A673 (cell line): ENCODE results near the gene AKAP6. TPM values are rescaled to one million over a fixed set of nuclear protein-coding genes. Genes with fewer than 3 reads are reported as not detected.

Experiments
- BruUV-seq: library from RNA; stranded (reverse); fragments of 400-500 nt; replicated peaks from 2 replicates; lab custom pipeline; 2021; lab: Mats Ljungman, UMichigan
- CTCF ChIA-PET: fragments of 300-600 bp; sonication (Branson Sonifier 250); formaldehyde crosslinking; loops from one replicate; lab custom pipeline; 2022; ENCODE audit warnings: antibody characterized with exemption; lab: Charles Lee
- POLR2A ChIA-PET: fragments of 300-600 bp; sonication (Branson Sonifier 250); formaldehyde crosslinking; loops from one replicate; lab custom pipeline; 2022; ENCODE audit warnings: antibody characterized with exemption; ENCODE audit not compliant: low non-redundant PET; lab: Charles Lee
- DNase-seq: peaks from one replicate; pipeline ENCODE4 v3.0.0-alpha.2; 2015; ENCODE audit warnings: low spot score
- H3K27ac ChIP-seq: fragments of 200-600 bp; sonication (generic); 2 replicates; pipeline ENCODE4 v1.5.1; 2016; ENCODE audit warnings: mixed run types, low read depth, mild to moderate bottlenecking, mixed read lengths, antibody characterized with exemption, low read length; ENCODE audit not compliant: poor library complexity, severe bottlenecking
- H3K27me3 ChIP-seq: fragments of 200-600 bp; sonication (generic); replicated peaks from 2 replicates; pipeline ENCODE4 v1.6.1; 2017; ENCODE audit warnings: mixed run types, low read depth, mild to moderate bottlenecking, mixed read lengths, antibody characterized with exemption, low read length; ENCODE audit not compliant: insufficient read depth, poor library complexity
- H3K36me3 ChIP-seq: fragments of 200-600 bp; sonication (generic); 2 replicates; pipeline ENCODE4 v1.6.1; 2016; ENCODE audit warnings: mixed run types, mild to moderate bottlenecking, mixed read lengths, antibody characterized with exemption, low read length; ENCODE audit not compliant: insufficient read depth, poor library complexity, severe bottlenecking
- H3K4me1 ChIP-seq: fragments of 200-600 bp; sonication (generic); 2 replicates; pipeline ENCODE4 v1.6.1; 2017; ENCODE audit warnings: mixed run types, mild to moderate bottlenecking, mixed read lengths, antibody characterized with exemption, low read length; ENCODE audit not compliant: insufficient read depth, poor library complexity, severe bottlenecking
- H3K4me3 ChIP-seq: fragments of 200-600 bp; sonication (generic); 2 replicates; pipeline ENCODE4 v1.5.1; 2016; ENCODE audit warnings: low read depth, mixed run types, mild to moderate bottlenecking, mixed read lengths, low read length; ENCODE audit not compliant: poor library complexity, severe bottlenecking
- H3K9me3 ChIP-seq: fragments of 200-600 bp; sonication (generic); 2 replicates; pipeline ENCODE4 v1.6.1; 2016; ENCODE audit warnings: mixed run types, low read depth, mild to moderate bottlenecking, mixed read lengths, antibody characterized with exemption, low read length; ENCODE audit not compliant: poor library complexity, severe bottlenecking
- EZH2 ChIP-seq: fragments of 200-600 bp; sonication (generic); IDR thresholded peaks from 2 replicates; pipeline ENCODE4 v1.6.1; 2017; ENCODE audit warnings: borderline replicate concordance, low read depth, mild to moderate bottlenecking, mixed read lengths, antibody characterized with exemption, low read length; ENCODE audit not compliant: poor library complexity, severe bottlenecking
- intact Hi-C: fragments of 100-400 bp; cut with micrococcal nuclease; formaldehyde crosslinking; loops from one replicate; pipeline ENCODE4 v1.10.0; 2022; ENCODE audit not compliant: unreplicated experiment
- total RNA-seq: library from RNA; stranded (reverse); gene quantifications from 2 replicates; pipeline ENCODE4 v1.2.3, GENCODE V29; 2021
- TF ChIP-seq, protein P1 (sequence below): fragments of 300-800, 200-600 bp; sonication (generic); conservative IDR thresholded peaks from 2 replicates; pipeline ENCODE4 v1.5.1; 2017; ENCODE audit warnings: low read depth, mild to moderate bottlenecking, antibody characterized with exemption, low read length, moderate library complexity, mixed read lengths

AKAP6 gene
- total RNA-seq, 1 experiment from 2014 or later: 0.73 TPM

DNA sequence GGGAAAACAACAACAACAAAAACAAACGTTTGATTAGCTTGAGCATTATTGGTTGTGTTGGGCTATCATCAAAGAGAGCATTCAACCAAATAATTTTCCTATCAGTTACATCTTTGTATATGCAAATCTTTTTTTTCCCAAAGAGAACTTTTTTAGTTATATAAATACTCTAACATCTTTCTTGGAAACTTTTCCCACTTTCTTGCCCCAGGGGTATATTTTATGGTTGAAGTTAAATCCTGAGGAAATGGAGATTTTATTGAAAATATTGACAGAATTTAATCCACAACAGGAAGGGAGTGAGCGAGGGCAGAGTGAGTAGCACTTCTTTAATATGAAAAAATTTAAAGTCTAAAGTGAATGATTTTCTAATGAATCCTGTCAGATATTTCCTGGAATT, 488.7 kb downstream of the AKAP6 start:
- CTCF ChIA-PET: no interaction called here
- no TSS peak for BruUV-seq
- Histone ChIP-seq H3K27me3 (no peaks in the 10 kb centered on the region), H3K9me3 (no peaks in the 10 kb centered on the region), H3K4me1 (peaks cover 9% of the 10 kb centered on the region), H3K36me3 (no peaks in the 10 kb centered on the region), H3K4me3 (no peak overlapping the region), H3K27ac (no peak overlapping the region)
- TF ChIP-seq, protein P1, sequence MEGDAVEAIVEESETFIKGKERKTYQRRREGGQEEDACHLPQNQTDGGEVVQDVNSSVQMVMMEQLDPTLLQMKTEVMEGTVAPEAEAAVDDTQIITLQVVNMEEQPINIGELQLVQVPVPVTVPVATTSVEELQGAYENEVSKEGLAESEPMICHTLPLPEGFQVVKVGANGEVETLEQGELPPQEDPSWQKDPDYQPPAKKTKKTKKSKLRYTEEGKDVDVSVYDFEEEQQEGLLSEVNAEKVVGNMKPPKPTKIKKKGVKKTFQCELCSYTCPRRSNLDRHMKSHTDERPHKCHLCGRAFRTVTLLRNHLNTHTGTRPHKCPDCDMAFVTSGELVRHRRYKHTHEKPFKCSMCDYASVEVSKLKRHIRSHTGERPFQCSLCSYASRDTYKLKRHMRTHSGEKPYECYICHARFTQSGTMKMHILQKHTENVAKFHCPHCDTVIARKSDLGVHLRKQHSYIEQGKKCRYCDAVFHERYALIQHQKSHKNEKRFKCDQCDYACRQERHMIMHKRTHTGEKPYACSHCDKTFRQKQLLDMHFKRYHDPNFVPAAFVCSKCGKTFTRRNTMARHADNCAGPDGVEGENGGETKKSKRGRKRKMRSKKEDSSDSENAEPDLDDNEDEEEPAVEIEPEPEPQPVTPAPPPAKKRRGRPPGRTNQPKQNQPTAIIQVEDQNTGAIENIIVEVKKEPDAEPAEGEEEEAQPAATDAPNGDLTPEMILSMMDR: no peak
- no peak for TF ChIP-seq EZH2
- no peak for DNase-seq
- intact Hi-C loops: no loop called here
- POLR2A ChIA-PET: interaction anchor here (0.6 kb wide), 1 partner anchor 138 kb away, joined by 4 read pairs; no protein-coding TSS in a partner anchor

DNA sequence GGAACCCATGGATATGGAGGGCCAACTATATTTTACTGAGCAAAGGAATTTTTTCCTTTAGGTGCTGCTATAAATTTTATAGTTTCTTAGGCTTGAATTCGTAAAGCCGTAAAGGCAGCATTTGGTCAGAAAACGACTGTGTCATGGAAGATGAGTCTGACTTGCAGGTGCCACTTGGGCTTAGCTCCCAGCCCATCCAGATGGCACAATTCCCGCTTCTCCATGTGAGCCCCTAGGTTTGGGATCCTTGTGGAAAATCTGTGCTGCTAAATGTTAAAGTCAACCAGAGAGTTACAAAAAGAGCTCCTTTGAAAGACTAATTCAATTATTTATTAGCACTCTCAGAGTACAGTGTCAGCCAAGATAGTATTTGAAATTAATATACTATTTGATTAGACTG, 489.5 kb downstream of the AKAP6 start:
- H3K27ac ChIP-seq: no peak overlapping the region
- POLR2A ChIA-PET: no interaction called here
- no peak for TF ChIP-seq EZH2
- peaks cover 2% of the 10 kb centered on the region for H3K4me1 ChIP-seq
- no peaks in the 10 kb centered on the region for H3K36me3 ChIP-seq
- no peaks in the 10 kb centered on the region for H3K27me3 ChIP-seq
- CTCF ChIA-PET: no interaction called here
- no peak overlapping the region for H3K4me3 ChIP-seq
- no TSS peak for BruUV-seq
- no peak for DNase-seq
- H3K9me3 ChIP-seq: no peaks in the 10 kb centered on the region
- intact Hi-C loops: no loop called here

DNA sequence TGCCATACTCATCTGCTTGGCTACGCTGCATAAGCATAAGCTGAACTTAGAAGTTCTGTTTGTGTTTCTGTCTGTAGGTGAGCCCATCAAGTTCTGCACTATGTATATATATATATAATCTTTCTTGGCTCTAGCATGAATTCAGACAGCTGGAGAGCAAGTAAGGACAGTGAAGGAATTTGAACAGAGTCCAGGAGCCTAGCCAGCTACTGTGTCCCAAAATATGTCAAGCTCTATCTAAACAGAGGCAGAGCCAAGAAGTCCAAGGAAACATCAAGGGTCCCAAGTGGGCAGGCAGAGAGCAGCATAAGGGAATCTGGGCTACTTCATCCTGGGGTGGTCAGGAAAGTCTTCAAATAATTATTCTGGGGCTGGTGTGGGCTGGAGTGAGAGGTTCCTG, 491.1 kb downstream of the AKAP6 start:
- H3K27ac ChIP-seq: no peak overlapping the region
- no peaks in the 10 kb centered on the region for H3K27me3 ChIP-seq
- H3K36me3 ChIP-seq: no peaks in the 10 kb centered on the region
- no peak for TF ChIP-seq EZH2
- TF ChIP-seq, protein P1: no peak
- intact Hi-C loops: no loop called here
- ChIA-PET POLR2A (interaction anchor here (0.5 kb wide), 1 partner anchor 1255 kb away, joined by 8 read pairs; no protein-coding TSS in a partner anchor), CTCF (no interaction called here)
- BruUV-seq: no TSS peak
- no peaks in the 10 kb centered on the region for H3K9me3 ChIP-seq
- H3K4me1 ChIP-seq: peaks cover 2% of the 10 kb centered on the region
- no peak for DNase-seq
- H3K4me3 ChIP-seq: no peak overlapping the region

DNA sequence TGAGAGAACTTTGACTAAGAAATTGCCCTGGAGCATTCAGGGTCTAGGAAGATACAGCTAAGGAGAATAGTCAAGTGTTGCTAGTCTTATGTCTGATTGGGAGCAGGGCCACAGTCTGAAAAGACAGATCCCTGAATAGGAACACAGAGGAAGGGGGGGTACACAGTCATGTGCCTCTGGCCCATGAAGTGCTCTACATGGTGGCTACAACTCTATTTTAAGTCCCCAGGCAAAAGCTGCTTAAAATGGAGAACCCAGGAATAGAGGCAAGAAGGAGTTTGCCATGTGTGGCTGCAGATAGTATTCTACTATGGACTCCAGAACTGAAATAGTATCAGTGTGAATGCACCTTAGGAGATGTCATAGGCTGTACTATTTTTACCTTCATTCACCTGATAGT, 491.6 kb downstream of the AKAP6 start:
- peaks cover 5% of the 10 kb centered on the region for H3K4me1 ChIP-seq
- H3K4me3 ChIP-seq: no peak overlapping the region
- no peaks in the 10 kb centered on the region for H3K9me3 ChIP-seq
- H3K27me3 ChIP-seq: no peaks in the 10 kb centered on the region
- POLR2A ChIA-PET: no interaction called here
- H3K27ac ChIP-seq: no peak overlapping the region
- CTCF ChIA-PET: no interaction called here
- no peak for DNase-seq
- no peaks in the 10 kb centered on the region for H3K36me3 ChIP-seq
- BruUV-seq: no TSS peak
- intact Hi-C loops: no loop called here
- TF ChIP-seq, protein P1: no peak
- no peak for TF ChIP-seq EZH2
